ENCODE data around the gene HEY2.

- TF ChIP-seq POLR2A (IDR thresholded peaks at IDR 0.05) = no peak
- no peak for TF ChIP-seq EP300 (IDR thresholded peaks at IDR 0.05)
- TF ChIP-seq CTCF (IDR thresholded peaks at IDR 0.05) = no peak
These were observed 5.8 kb upstream of the HEY2 start for GRCh38 chr6:125743604-125744003.

Measured in ovary (tissue), 3 donors.